Measurements from ENCODE around the gene MCUB.
"Not testable (repeated sequence)": the region's sequence is repeated elsewhere in the genome, so short reads cannot be mapped to it uniquely, and the experiment has no call there.

The MCUB gene

GRCh38 chr4:109559983-109560686, at the start of gene MCUB:
Gene MCUB, plus strand, starts transcription at chr4:109560246. Its CDS starts 92 bp downstream, at chr4:109560338.
- in situ Hi-C loops (cut with MboI; ENCODE audit: low sequenced_read_pairs), result no loop called here

- in situ Hi-C loops (cut with MboI; ENCODE audit: low sequenced_read_pairs), result no loop called here
These were observed 49.4 kb upstream of the MCUB start for GRCh38 chr4:109510687-109511086.

- in situ Hi-C loops (cut with MboI; ENCODE audit: low sequenced_read_pairs), result no loop called here
These were observed 48.6 kb upstream of the MCUB start for GRCh38 chr4:109511414-109511813.

GRCh38 chr4:109513368-109513767, 46.7 kb upstream of the MCUB start:
- in situ Hi-C loops (cut with MboI; ENCODE audit: low sequenced_read_pairs), result not testable (repeated sequence)

GRCh38 chr4:109532182-109532581, 27.9 kb upstream of the MCUB start:
- in situ Hi-C loops (cut with MboI; ENCODE audit: low sequenced_read_pairs), result no loop called here

GRCh38 chr4:109545401-109545800, 14.6 kb upstream of the MCUB start:
- in situ Hi-C loops (cut with MboI; ENCODE audit: low sequenced_read_pairs), result no loop called here

- in situ Hi-C loops (cut with MboI; ENCODE audit: low sequenced_read_pairs), result no loop called here
These were observed 12.7 kb upstream of the MCUB start for GRCh38 chr4:109547394-109547793.

- in situ Hi-C loops (cut with MboI; ENCODE audit: low sequenced_read_pairs), result no loop called here
These were observed 11.4 kb upstream of the MCUB start for GRCh38 chr4:109548655-109549054.

- in situ Hi-C loops (cut with MboI; ENCODE audit: low sequenced_read_pairs), result no loop called here
These were observed 7.8 kb upstream of the MCUB start for GRCh38 chr4:109552237-109552636.

GRCh38 chr4:109553130-109553529, 6.9 kb upstream of the MCUB start:
- in situ Hi-C loops (cut with MboI; ENCODE audit: low sequenced_read_pairs), result no loop called here

GRCh38 chr4:109554971-109555370, 5.1 kb upstream of the MCUB start:
- in situ Hi-C loops (cut with MboI; ENCODE audit: low sequenced_read_pairs), result no loop called here

GRCh38 chr4:109557433-109557832, 2.6 kb upstream of the MCUB start:
- in situ Hi-C loops (cut with MboI; ENCODE audit: low sequenced_read_pairs), result no loop called here

GRCh38 chr4:109558095-109558494, 2.0 kb upstream of the MCUB start:
- in situ Hi-C loops (cut with MboI; ENCODE audit: low sequenced_read_pairs), result not testable (repeated sequence)

- in situ Hi-C loops (cut with MboI; ENCODE audit: low sequenced_read_pairs), result no loop called here
These were observed 442 bp upstream of the MCUB start for GRCh38 chr4:109559625-109559982.

- in situ Hi-C loops (cut with MboI; ENCODE audit: low sequenced_read_pairs), result no loop called here
These were observed 828 bp downstream of the MCUB start for GRCh38 chr4:109560687-109561461.

- in situ Hi-C loops (cut with MboI; ENCODE audit: low sequenced_read_pairs), result no loop called here
These were observed 2.6 kb downstream of the MCUB start for GRCh38 chr4:109562457-109563239.

- in situ Hi-C loops (cut with MboI; ENCODE audit: low sequenced_read_pairs), result no loop called here
These were observed 11.4 kb downstream of the MCUB start for GRCh38 chr4:109571494-109571893.

- in situ Hi-C loops (cut with MboI; ENCODE audit: low sequenced_read_pairs), result no loop called here
These were observed 12.1 kb downstream of the MCUB start for GRCh38 chr4:109572154-109572553.

- in situ Hi-C loops (cut with MboI; ENCODE audit: low sequenced_read_pairs), result no loop called here
These were observed 14.4 kb downstream of the MCUB start for GRCh38 chr4:109574443-109574850.

GRCh38 chr4:109574931-109575804, 15.1 kb downstream of the MCUB start:
- in situ Hi-C loops (cut with MboI; ENCODE audit: low sequenced_read_pairs), result no loop called here

GRCh38 chr4:109576462-109576861, 16.4 kb downstream of the MCUB start:
- in situ Hi-C loops (cut with MboI; ENCODE audit: low sequenced_read_pairs), result no loop called here
